H9 (cell line): Measurements from ENCODE around the gene RABL6. TPM values are rescaled to one million over a fixed set of nuclear protein-coding genes. Genes with fewer than 3 reads are reported as not detected.

Experiments
- DNase-seq: peaks from one replicate; pipeline ENCODE4 v3.0.0-alpha.2; 2017
- H2AFZ ChIP-seq: one replicate; pipeline ENCODE4 v1.6.1; 2013; ENCODE audit warnings: mild to moderate bottlenecking, low read length, control low read depth, moderate library complexity
- H2AK5ac ChIP-seq: 2 replicates; pipeline ENCODE4 v1.6.1; 2013; ENCODE audit warnings: low read length, control low read depth, mixed read lengths; ENCODE audit not compliant: insufficient read length
- H2BK120ac ChIP-seq: one replicate; pipeline ENCODE4 v1.6.1; 2013; ENCODE audit warnings: low read depth, mild to moderate bottlenecking, low read length, control low read depth, inconsistent platforms; ENCODE audit not compliant: poor library complexity, severe bottlenecking
- H2BK12ac ChIP-seq: 2 replicates; pipeline ENCODE4 v1.6.1; 2013; ENCODE audit warnings: low read length, control low read depth, mixed read lengths, low read depth; ENCODE audit not compliant: insufficient read length
- H2BK15ac ChIP-seq: 2 replicates; pipeline ENCODE4 v1.6.1; 2013; ENCODE audit warnings: low read depth, low read length, control low read depth
- H2BK20ac ChIP-seq: one replicate; pipeline ENCODE4 v1.6.1; 2013; ENCODE audit warnings: low read depth, mild to moderate bottlenecking, low read length, control low read depth, inconsistent platforms; ENCODE audit not compliant: poor library complexity, severe bottlenecking
- H2BK5ac ChIP-seq: 2 replicates; pipeline ENCODE4 v1.6.1; 2013; ENCODE audit warnings: low read length, control low read depth, mixed read lengths; ENCODE audit not compliant: insufficient read length
- H3K14ac ChIP-seq: 2 replicates; pipeline ENCODE4 v1.6.1; 2013; ENCODE audit warnings: low read length, control low read depth; ENCODE audit not compliant: insufficient read depth
- H3K18ac ChIP-seq: 2 replicates; pipeline ENCODE4 v1.6.1; 2013; ENCODE audit warnings: low read depth, mild to moderate bottlenecking, mixed read lengths, low read length, control low read depth; ENCODE audit not compliant: insufficient read length
- H3K23ac ChIP-seq: 2 replicates; pipeline ENCODE4 v1.6.1; 2013; ENCODE audit warnings: low read length, control low read depth, mixed read lengths, low read depth; ENCODE audit not compliant: insufficient read length
- H3K23me2 ChIP-seq: 2 replicates; pipeline ENCODE4 v1.6.1; 2013; ENCODE audit warnings: low read depth, mild to moderate bottlenecking, mixed read lengths, low read length, control low read depth; ENCODE audit not compliant: insufficient read length, poor library complexity, severe bottlenecking
- H3K27ac ChIP-seq: 2 replicates; pipeline ENCODE4 v1.5.1; 2013; ENCODE audit warnings: low read length, control low read depth, mixed read lengths, low read depth; ENCODE audit not compliant: insufficient read length
- H3K27me3 ChIP-seq: 2 replicates; pipeline ENCODE4 v1.6.1; 2013; ENCODE audit warnings: low read length, control low read depth, inconsistent platforms; ENCODE audit not compliant: insufficient read depth
- H3K4ac ChIP-seq: 2 replicates; pipeline ENCODE4 v1.6.1; 2013; ENCODE audit warnings: low read depth, mild to moderate bottlenecking, control low read depth, inconsistent platforms, low read length, moderate library complexity
- H3K4me1 ChIP-seq: 2 replicates; pipeline ENCODE4 v1.6.1; 2013; ENCODE audit warnings: low read length, control low read depth, inconsistent platforms; ENCODE audit not compliant: insufficient read depth
- H3K4me2 ChIP-seq: 2 replicates; pipeline ENCODE4 v1.6.1; 2013; ENCODE audit warnings: low read length, control low read depth, mixed read lengths; ENCODE audit not compliant: insufficient read length, insufficient read depth
- H3K56ac ChIP-seq: 2 replicates; pipeline ENCODE4 v1.6.1; 2013; ENCODE audit warnings: low read depth, mild to moderate bottlenecking, mixed read lengths, low read length, control low read depth; ENCODE audit not compliant: insufficient read length
- H3K79me1 ChIP-seq: 2 replicates; pipeline ENCODE4 v1.6.1; 2013; ENCODE audit warnings: low read depth, mild to moderate bottlenecking, moderate library complexity, low read length, control low read depth, inconsistent platforms; ENCODE audit not compliant: insufficient read depth, poor library complexity, severe bottlenecking
- H3K79me2 ChIP-seq: 2 replicates; pipeline ENCODE4 v1.6.1; 2013; ENCODE audit warnings: low read length, control low read depth, inconsistent platforms; ENCODE audit not compliant: insufficient read depth
- H3K9ac ChIP-seq: 2 replicates; pipeline ENCODE4 v1.6.1; 2013; ENCODE audit warnings: low read length, control low read depth, mixed read lengths; ENCODE audit not compliant: insufficient read length; ENCODE audit errors: extremely low read depth
- H3K9me3 ChIP-seq: one replicate; pipeline ENCODE4 v1.6.1; 2013; ENCODE audit warnings: low read depth, low read length, inconsistent platforms; ENCODE audit not compliant: control insufficient read depth
- H3T11ph ChIP-seq: one replicate; pipeline ENCODE4 v1.6.1; 2013; ENCODE audit warnings: mild to moderate bottlenecking, low read length, control low read depth, inconsistent platforms
- H4K20me1 ChIP-seq: one replicate; pipeline ENCODE4 v1.6.1; 2013; ENCODE audit not compliant: control insufficient read depth, insufficient read length, insufficient read depth
- H4K5ac ChIP-seq: 2 replicates; pipeline ENCODE4 v1.6.1; 2013; ENCODE audit warnings: low read depth, mild to moderate bottlenecking, mixed read lengths, low read length, control low read depth; ENCODE audit not compliant: insufficient read length
- H4K8ac ChIP-seq: replicated peaks from 2 replicates; pipeline ENCODE4 v1.6.1; 2013; ENCODE audit warnings: low read length, control low read depth, mixed read lengths, low read depth; ENCODE audit not compliant: insufficient read length
- H4K91ac ChIP-seq: 2 replicates; pipeline ENCODE4 v1.6.1; 2013; ENCODE audit warnings: low read depth, mild to moderate bottlenecking, moderate library complexity, mixed read lengths, low read length, control low read depth; ENCODE audit not compliant: insufficient read length
- H3K27ac Mint-ChIP-seq, 3 experiments: 2 replicates in 2 of 3; 3 replicates in 1 of 3; pipeline ENCODE4 v1.8.0; 2020 to 2021; ENCODE audit warnings: mixed read lengths in 3 of 3, mild to moderate bottlenecking in 1 of 3, moderate library complexity in 1 of 3
- H3K27me3 Mint-ChIP-seq: 2 replicates; pipeline ENCODE4 v1.8.0; 2021; ENCODE audit warnings: low read depth, mild to moderate bottlenecking, moderate library complexity, mixed read lengths
- H3K36me3 Mint-ChIP-seq, 3 experiments: 2 replicates in 2 of 3; 3 replicates in 1 of 3; pipeline ENCODE4 v1.8.0; 2020 to 2021; ENCODE audit warnings: low read depth in 3 of 3, mixed read lengths in 3 of 3; ENCODE audit not compliant: insufficient read depth in 1 of 3
- H3K4me1 Mint-ChIP-seq, 2 experiments: 2 replicates each; pipeline ENCODE4 v1.8.0; 2020; ENCODE audit warnings: mixed read lengths in 2 of 2
- H3K4me3 Mint-ChIP-seq, 2 experiments: 2 replicates in 1 of 2; 3 replicates in 1 of 2; pipeline ENCODE4 v1.8.0; 2020 to 2021; ENCODE audit warnings: mild to moderate bottlenecking in 2 of 2, mixed read lengths in 2 of 2, moderate library complexity in 1 of 2
- H3K9me3 Mint-ChIP-seq, 2 experiments: 2 replicates in 1 of 2; 3 replicates in 1 of 2; pipeline ENCODE4 v1.8.0; 2020; ENCODE audit warnings: mild to moderate bottlenecking in 2 of 2, mixed read lengths in 2 of 2, moderate library complexity in 1 of 2
- CTCF ChIP-seq: fragments of 200-600 bp; sonication (generic); conservative IDR thresholded peaks from 3 replicates; pipeline ENCODE4 v1.8.0; 2021; ENCODE audit warnings: antibody characterized with exemption, mild to moderate bottlenecking
- WGBS: extraction: QIAGEN DNeasy Blood & Tissue Kit; methylation state at CpG from one replicate; pipeline ENCODE4 v1.1.7; 2013; ENCODE audit warnings: missing lambda C conversion rate, low lambda C conversion rate, mixed read lengths; ENCODE audit not compliant: insufficient read length; ENCODE audit errors: extremely low coverage; 5-methylcytosine and 5-hydroxymethylcytosine counted together
- total RNA-seq: library from RNA; stranded (reverse); gene quantifications from 2 replicates; pipeline ENCODE4 v1.2.1, GENCODE V29; 2021

The RABL6 gene
- total RNA-seq, 1 experiment from 2014 or later: 108 TPM

GRCh38 chr9:136760424-136760823 is 47.3 kb upstream of the RABL6 start:
- Histone ChIP-seq H2AFZ (no peak overlapping the region), H4K91ac (no peak overlapping the region), H3K4me2 (no peak overlapping the region), H2BK20ac (no peak overlapping the region), H2BK5ac (no peak overlapping the region), H3K4ac (no peak overlapping the region), H3K56ac (no peak overlapping the region), H2BK15ac (no peak overlapping the region), H3K79me2 (no peaks in the 10 kb centered on the region), H3T11ph (no peak overlapping the region), H2BK12ac (no peak overlapping the region), H3K27ac (no peak overlapping the region), H3K14ac (no peak overlapping the region), H2AK5ac (no peak overlapping the region), H4K20me1 (no peaks in the 10 kb centered on the region), H3K9ac (no peak overlapping the region), H4K8ac (no peak overlapping the region), H3K23ac (no peak overlapping the region), H3K79me1 (no peaks in the 10 kb centered on the region), H3K9me3 (no peaks in the 10 kb centered on the region), H3K4me1 (no peaks in the 10 kb centered on the region), H3K27me3 (no peaks in the 10 kb centered on the region), H2BK120ac (no peak overlapping the region), H3K18ac (no peak overlapping the region), H3K23me2 (no peaks in the 10 kb centered on the region), H4K5ac (no peak overlapping the region)
- Mint-ChIP-seq H3K27me3 (peaks cover 2% of the 10 kb centered on the region; the same call in 1 of the 2 replicates), H3K27ac (peak overlapping the region in 1 of 3 experiments; percentile 74; a peak in 1 of 7 replicates), H3K36me3 (peaks cover 2 to 8% (median 2%) of the 10 kb centered on the region in 3 experiments; a peak in 4 of 7 replicates), H3K4me1 (peaks cover 12 to 28% of the 10 kb centered on the region in 2 experiments; a peak in 3 of 4 replicates), H3K9me3 (peaks cover 8 to 9% of the 10 kb centered on the region in 2 experiments; a peak in 4 of 5 replicates), H3K4me3 (no peak overlapping the region; a peak in 1 of 5 replicates)
- no CpG with 5 or more reads among the region's 25 CpGs for WGBS
- TF ChIP-seq CTCF: no peak
- peak; percentile 40 for DNase-seq
